K562 (cell line): ENCODE results near the gene ELMO3. TPM values are rescaled to one million over a fixed set of nuclear protein-coding genes. Genes with fewer than 3 reads are reported as not detected.

Experiments
- E2F3 ChIP-seq: fragments of 250-450 bp; sonication (Bioruptor Pico); IDR thresholded peaks from 2 replicates; pipeline ENCODE4 v1.4.0; 2020; ENCODE audit warnings: mild to moderate bottlenecking
- PHF20 ChIP-seq: fragments of 450-650 bp; IDR thresholded peaks from 2 replicates; pipeline ENCODE4 v1.6.1; 2018; ENCODE audit not compliant: partially characterized antibody
- PHTF2 ChIP-seq: fragments of 250-450 bp; sonication (Bioruptor Pico); IDR thresholded peaks from 2 replicates; pipeline ENCODE4 v1.5.0; 2021; ENCODE audit warnings: mild to moderate bottlenecking
- polyA plus RNA-seq, 8 experiments: library from polyadenylated mRNA; depleted of rRNA in 4 of 8; stranded (reverse) in 5 of 8; unstranded in 3 of 8; fragments of >200 nt; fragmentation: Nextera tagmentation in 2 of 8; fragmentation: Illumina TruSeq in 1 of 8; extraction: Ambion mirVana in 2 of 8; extraction: Trizol in 1 of 8; gene quantifications; 2 replicates each; pipeline versions ENCODE4 v1.2.1 to v1.2.3, GENCODE V29; 2011 to 2014; ENCODE audit warnings: inconsistent platforms in 1 of 8, missing spikeins in 1 of 8
- total RNA-seq, 7 experiments: library from RNA; depleted of rRNA in 6 of 7; stranded (reverse); fragments of >200 nt in 6 of 7; fragmentation: Illumina TruSeq in 2 of 7; extraction: Trizol in 2 of 7; gene quantifications; 2 replicates each; pipeline versions ENCODE4 v1.2.1 to v1.2.3, GENCODE V29; 2011 to 2021; ENCODE audit warnings: low replicate concordance in 1 of 7
- TF ChIP-seq, protein P1 (sequence below): fragments of 450-650 bp; formaldehyde crosslinking; IDR thresholded peaks from 2 replicates; pipeline ENCODE4 v1.4.0; 2020; ENCODE audit warnings: mild to moderate bottlenecking, mixed read lengths
- TF ChIP-seq, protein P2 (sequence below): fragments of 250-450 bp; sonication (Bioruptor Pico); IDR thresholded peaks from 2 replicates; pipeline ENCODE4 v1.5.0; 2022; ENCODE audit warnings: mild to moderate bottlenecking

The ELMO3 gene
- total and polyA plus RNA-seq, 9 of the 15 experiments (the other 6 are each of a cell fraction or from before 2014, with no cell fraction given): 0.04 to 5.1 (median 1.5) TPM

DNA sequence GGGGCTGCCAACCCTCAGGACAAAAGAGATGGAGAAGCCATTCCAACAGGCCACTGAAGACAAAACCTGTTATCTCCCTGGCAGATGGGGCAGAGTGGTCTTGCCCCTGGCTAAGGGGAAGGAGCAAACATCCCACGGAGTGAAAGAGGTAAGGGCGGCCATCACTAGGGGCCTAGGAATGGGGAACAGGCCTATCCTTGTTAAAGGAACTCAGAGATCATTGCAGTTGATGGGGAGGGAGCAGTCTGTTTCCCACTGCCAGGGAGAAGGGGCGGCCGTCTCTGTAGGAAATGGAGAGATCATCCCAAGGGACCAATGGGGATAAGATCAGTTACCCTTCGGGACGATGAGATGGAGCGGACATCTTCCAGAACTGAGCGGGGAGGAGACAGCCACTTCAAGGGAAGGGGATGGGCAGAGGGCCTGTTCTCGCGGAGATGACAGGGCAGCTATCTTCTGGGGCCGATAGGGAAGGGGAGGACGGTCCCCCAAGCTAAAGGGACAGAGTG is 27.4 kb downstream of the ELMO3 start (continued):
- TF ChIP-seq PHF20 (no peak), PHTF2 (CRISPR knock-in tag) (no peak), E2F3 (peak; percentile 37; the same call in 1 of the 2 replicates)
- TF ChIP-seq, protein P1, sequence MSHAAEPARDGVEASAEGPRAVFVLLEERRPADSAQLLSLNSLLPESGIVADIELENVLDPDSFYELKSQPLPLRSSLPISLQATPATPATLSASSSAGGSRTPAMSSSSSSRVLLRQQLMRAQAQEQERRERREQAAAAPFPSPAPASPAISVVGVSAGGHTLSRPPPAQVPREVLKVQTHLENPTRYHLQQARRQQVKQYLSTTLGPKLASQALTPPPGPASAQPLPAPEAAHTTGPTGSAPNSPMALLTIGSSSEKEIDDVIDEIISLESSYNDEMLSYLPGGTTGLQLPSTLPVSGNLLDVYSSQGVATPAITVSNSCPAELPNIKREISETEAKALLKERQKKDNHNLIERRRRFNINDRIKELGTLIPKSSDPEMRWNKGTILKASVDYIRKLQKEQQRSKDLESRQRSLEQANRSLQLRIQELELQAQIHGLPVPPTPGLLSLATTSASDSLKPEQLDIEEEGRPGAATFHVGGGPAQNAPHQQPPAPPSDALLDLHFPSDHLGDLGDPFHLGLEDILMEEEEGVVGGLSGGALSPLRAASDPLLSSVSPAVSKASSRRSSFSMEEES (CRISPR knock-in tag): no peak
- TF ChIP-seq, protein P2, sequence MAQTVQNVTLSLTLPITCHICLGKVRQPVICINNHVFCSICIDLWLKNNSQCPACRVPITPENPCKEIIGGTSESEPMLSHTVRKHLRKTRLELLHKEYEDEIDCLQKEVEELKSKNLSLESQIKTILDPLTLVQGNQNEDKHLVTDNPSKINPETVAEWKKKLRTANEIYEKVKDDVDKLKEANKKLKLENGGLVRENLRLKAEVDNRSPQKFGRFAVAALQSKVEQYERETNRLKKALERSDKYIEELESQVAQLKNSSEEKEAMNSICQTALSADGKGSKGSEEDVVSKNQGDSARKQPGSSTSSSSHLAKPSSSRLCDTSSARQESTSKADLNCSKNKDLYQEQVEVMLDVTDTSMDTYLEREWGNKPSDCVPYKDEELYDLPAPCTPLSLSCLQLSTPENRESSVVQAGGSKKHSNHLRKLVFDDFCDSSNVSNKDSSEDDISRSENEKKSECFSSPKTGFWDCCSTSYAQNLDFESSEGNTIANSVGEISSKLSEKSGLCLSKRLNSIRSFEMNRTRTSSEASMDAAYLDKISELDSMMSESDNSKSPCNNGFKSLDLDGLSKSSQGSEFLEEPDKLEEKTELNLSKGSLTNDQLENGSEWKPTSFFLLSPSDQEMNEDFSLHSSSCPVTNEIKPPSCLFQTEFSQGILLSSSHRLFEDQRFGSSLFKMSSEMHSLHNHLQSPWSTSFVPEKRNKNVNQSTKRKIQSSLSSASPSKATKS (CRISPR knock-in tag): no peak
